GM21619 (cell line): Measurements from ENCODE around the gene CAPN11.
"Not testable (repeated sequence)": the region's sequence is repeated elsewhere in the genome, so short reads cannot be mapped to it uniquely, and the experiment has no call there.

Source experiments
- ATAC-seq: cut with Tn5 transposase; IDR thresholded peaks from one replicate; pipeline ENCODE4 v1.9.1; 2021; ENCODE audit not compliant: unreplicated experiment

Gene CAPN11

GRCh38 chr6:44179648-44180047 is 21.0 kb downstream of the CAPN11 start:
- no peak for ATAC-seq

- no peak for ATAC-seq
These were observed 21.8 kb downstream of the CAPN11 start for GRCh38 chr6:44180406-44180805.

GRCh38 chr6:44180886-44181285 is 22.3 kb downstream of the CAPN11 start:
- no peak for ATAC-seq

- ATAC-seq = not testable (repeated sequence)
These were observed 23.2 kb downstream of the CAPN11 start for GRCh38 chr6:44181784-44182183.

- no peak for ATAC-seq
These were observed 24.3 kb downstream of the CAPN11 start for GRCh38 chr6:44182911-44183390.

- ATAC-seq = no peak
These were observed 25.2 kb downstream of the CAPN11 start for GRCh38 chr6:44183783-44184182.

- not testable (repeated sequence) for ATAC-seq
These were observed 26.7 kb downstream of the CAPN11 start for GRCh38 chr6:44185356-44185755.

- no peak for ATAC-seq
These were observed 27.5 kb downstream of the CAPN11 start for GRCh38 chr6:44185953-44186634.

- no peak for ATAC-seq
These were observed 28.0 kb downstream of the CAPN11 start for GRCh38 chr6:44186635-44187025.

GRCh38 chr6:44188819-44189218 is 30.2 kb downstream of the CAPN11 start:
- ATAC-seq = no peak

GRCh38 chr6:44189257-44189656 is 30.6 kb downstream of the CAPN11 start:
- no peak for ATAC-seq

- ATAC-seq = peak; percentile 75
These were observed 32.1 kb downstream of the CAPN11 start for GRCh38 chr6:44190715-44191114.

GRCh38 chr6:44192428-44193041 is 33.9 kb downstream of the CAPN11 start:
- ATAC-seq = no peak

- no peak for ATAC-seq
These were observed 34.8 kb downstream of the CAPN11 start for GRCh38 chr6:44193307-44193910.

GRCh38 chr6:44194326-44194725 is 35.7 kb downstream of the CAPN11 start:
- ATAC-seq = no peak

- ATAC-seq = not testable (repeated sequence)
These were observed 37.7 kb downstream of the CAPN11 start for GRCh38 chr6:44196351-44196750.

- no peak for ATAC-seq
These were observed 40.1 kb downstream of the CAPN11 start for GRCh38 chr6:44198684-44199083.

GRCh38 chr6:44199883-44200282 is 41.3 kb downstream of the CAPN11 start:
- no peak for ATAC-seq

- no peak for ATAC-seq
These were observed 42.6 kb downstream of the CAPN11 start for GRCh38 chr6:44201200-44201599.

GRCh38 chr6:44201638-44202303 is 43.2 kb downstream of the CAPN11 start:
- ATAC-seq = no peak

- no peak for ATAC-seq
These were observed 43.8 kb downstream of the CAPN11 start for GRCh38 chr6:44202332-44202971.
